ENCODE data around the gene ZNF416.

The ZNF416 gene

GRCh38 chr19:57576661-57577060 lies 2.0 kb downstream of the ZNF416 start:
- H3K4me3 Mint-ChIP-seq: no peak overlapping the region
- H3K27ac Mint-ChIP-seq: no peak overlapping the region
- H3K9me3 Mint-ChIP-seq: peaks cover 28% of the 10 kb centered on the region
- no peaks in the 10 kb centered on the region for H3K27me3 Mint-ChIP-seq
- DNase-seq (ENCODE audit: low spot score in 2 of 2) (no peak), ATAC-seq (ENCODE audit: low read depth) (no peak)
- peaks cover 15% of the 10 kb centered on the region for H3K4me1 Mint-ChIP-seq
- peaks cover 61% of the 10 kb centered on the region for H3K36me3 Mint-ChIP-seq

- no peaks in the 10 kb centered on the region for H3K27me3 Mint-ChIP-seq
- H3K4me1 Mint-ChIP-seq: peaks cover 12% of the 10 kb centered on the region
- H3K27ac Mint-ChIP-seq: no peak overlapping the region
- H3K9me3 Mint-ChIP-seq: peaks cover 30% of the 10 kb centered on the region
- ATAC-seq (ENCODE audit: low read depth) (no peak), DNase-seq (ENCODE audit: low spot score in 2 of 2) (no peak)
- H3K36me3 Mint-ChIP-seq: peaks cover 65% of the 10 kb centered on the region
- H3K4me3 Mint-ChIP-seq: no peak overlapping the region
Measured at GRCh38 chr19:57572415-57572947, 6.2 kb downstream of the ZNF416 start.

GRCh38 chr19:57570707-57571106 lies 8.0 kb downstream of the ZNF416 start:
- Mint-ChIP-seq H3K27me3 (no peaks in the 10 kb centered on the region), H3K4me1 (no peaks in the 10 kb centered on the region), H3K9me3 (peaks cover 22% of the 10 kb centered on the region), H3K27ac (no peak overlapping the region), H3K36me3 (peaks cover 52% of the 10 kb centered on the region), H3K4me3 (no peak overlapping the region)
- DNase-seq (ENCODE audit: low spot score in 2 of 2): no peak
- ATAC-seq (ENCODE audit: low read depth): no peak

GRCh38 chr19:57566396-57567265 lies 12.1 kb downstream of the ZNF416 start:
- Mint-ChIP-seq H3K27ac (no peak overlapping the region), H3K4me1 (no peaks in the 10 kb centered on the region), H3K36me3 (peaks cover 17% of the 10 kb centered on the region), H3K4me3 (no peak overlapping the region), H3K27me3 (no peaks in the 10 kb centered on the region), H3K9me3 (peaks cover 19% of the 10 kb centered on the region)
- no peak for ATAC-seq (ENCODE audit: low read depth)
- no peak for DNase-seq (ENCODE audit: low spot score in 2 of 2)

GRCh38 chr19:57563547-57563946 lies 15.2 kb downstream of the ZNF416 start:
- Mint-ChIP-seq H3K9me3 (peaks cover 13% of the 10 kb centered on the region), H3K27me3 (no peaks in the 10 kb centered on the region), H3K27ac (no peak overlapping the region), H3K36me3 (peaks cover 13% of the 10 kb centered on the region), H3K4me1 (peaks cover 9% of the 10 kb centered on the region), H3K4me3 (no peak overlapping the region)
- ATAC-seq (ENCODE audit: low read depth) (no peak), DNase-seq (ENCODE audit: low spot score in 2 of 2) (no peak)

- DNase-seq (ENCODE audit: low spot score in 2 of 2) (no peak), ATAC-seq (ENCODE audit: low read depth) (no peak)
- Mint-ChIP-seq H3K27me3 (no peaks in the 10 kb centered on the region), H3K9me3 (peaks cover 3% of the 10 kb centered on the region), H3K36me3 (peaks cover 21% of the 10 kb centered on the region), H3K4me3 (peak overlapping the region; percentile 96), H3K27ac (peak overlapping the region; percentile 85), H3K4me1 (peaks cover 22% of the 10 kb centered on the region)
Measured at GRCh38 chr19:57560049-57560491, 18.6 kb downstream of the ZNF416 start.

GRCh38 chr19:57559404-57560025 lies 19.2 kb downstream of the ZNF416 start, which contains the start of gene ZNF550:
TSS of gene ZNF550 (minus strand) at chr19:57559863. CDS start at chr19:57559682, 181 bp downstream.
- Mint-ChIP-seq H3K4me1 (peaks cover 22% of the 10 kb centered on the region), H3K27me3 (no peaks in the 10 kb centered on the region), H3K4me3 (peak within 1 kb of the TSS; percentile 96), H3K9me3 (peaks cover 3% of the 10 kb centered on the region), H3K27ac (peak within 1 kb of the TSS; percentile 85), H3K36me3 (peaks cover 27% of the 10 kb centered on the region)
- peak; percentile 99 for ATAC-seq (ENCODE audit: low read depth)
- DNase-seq (ENCODE audit: low spot score in 2 of 2): peak; percentile 66 to 70

GRCh38 chr19:57559008-57559403 lies 19.7 kb downstream of the ZNF416 start:
- no peaks in the 10 kb centered on the region for H3K27me3 Mint-ChIP-seq
- no peak for DNase-seq (ENCODE audit: low spot score in 2 of 2)
- ATAC-seq (ENCODE audit: low read depth): peak; percentile 24
- peak overlapping the region; percentile 96 for H3K4me3 Mint-ChIP-seq
- peaks cover 3% of the 10 kb centered on the region for H3K9me3 Mint-ChIP-seq
- peaks cover 30% of the 10 kb centered on the region for H3K36me3 Mint-ChIP-seq
- peak overlapping the region; percentile 85 for H3K27ac Mint-ChIP-seq
- H3K4me1 Mint-ChIP-seq: peaks cover 22% of the 10 kb centered on the region

- H3K4me3 Mint-ChIP-seq: peak overlapping the region; percentile 96
- peaks cover 34% of the 10 kb centered on the region for H3K36me3 Mint-ChIP-seq
- H3K9me3 Mint-ChIP-seq: peaks cover 2% of the 10 kb centered on the region
- peaks cover 22% of the 10 kb centered on the region for H3K4me1 Mint-ChIP-seq
- no peaks in the 10 kb centered on the region for H3K27me3 Mint-ChIP-seq
- DNase-seq (ENCODE audit: low spot score in 2 of 2) (no peak), ATAC-seq (ENCODE audit: low read depth) (no peak)
- H3K27ac Mint-ChIP-seq: no peak overlapping the region
Measured at GRCh38 chr19:57558525-57558924, 20.2 kb downstream of the ZNF416 start.

GRCh38 chr19:57557659-57558058 lies 21.1 kb downstream of the ZNF416 start:
- no peak overlapping the region for H3K27ac Mint-ChIP-seq
- peaks cover 22% of the 10 kb centered on the region for H3K4me1 Mint-ChIP-seq
- DNase-seq (ENCODE audit: low spot score in 2 of 2) (no peak), ATAC-seq (ENCODE audit: low read depth) (no peak)
- no peaks in the 10 kb centered on the region for H3K9me3 Mint-ChIP-seq
- peaks cover 40% of the 10 kb centered on the region for H3K36me3 Mint-ChIP-seq
- no peaks in the 10 kb centered on the region for H3K27me3 Mint-ChIP-seq
- H3K4me3 Mint-ChIP-seq: no peak overlapping the region

- ATAC-seq (ENCODE audit: low read depth) (no peak), DNase-seq (ENCODE audit: low spot score in 2 of 2) (no peak)
- Mint-ChIP-seq H3K4me1 (peaks cover 3% of the 10 kb centered on the region), H3K4me3 (no peak overlapping the region), H3K27ac (no peak overlapping the region), H3K36me3 (peaks cover 82% of the 10 kb centered on the region), H3K27me3 (no peaks in the 10 kb centered on the region), H3K9me3 (peaks cover 20% of the 10 kb centered on the region)
Measured at GRCh38 chr19:57552432-57552831, 26.3 kb downstream of the ZNF416 start.

- Mint-ChIP-seq H3K9me3 (peaks cover 25% of the 10 kb centered on the region), H3K27ac (no peak overlapping the region), H3K27me3 (no peaks in the 10 kb centered on the region), H3K36me3 (peaks cover 80% of the 10 kb centered on the region), H3K4me1 (no peaks in the 10 kb centered on the region), H3K4me3 (no peak overlapping the region)
- no peak for DNase-seq (ENCODE audit: low spot score in 2 of 2)
- ATAC-seq (ENCODE audit: low read depth): no peak
Measured at GRCh38 chr19:57546513-57546912, 32.2 kb downstream of the ZNF416 start.

- Mint-ChIP-seq H3K9me3 (peaks cover 32% of the 10 kb centered on the region), H3K36me3 (peaks cover 90% of the 10 kb centered on the region), H3K4me1 (no peaks in the 10 kb centered on the region), H3K27me3 (no peaks in the 10 kb centered on the region), H3K27ac (no peak overlapping the region), H3K4me3 (no peak overlapping the region)
- DNase-seq (ENCODE audit: low spot score in 2 of 2) (no peak), ATAC-seq (ENCODE audit: low read depth) (no peak)
Measured at GRCh38 chr19:57537953-57538547, 40.7 kb downstream of the ZNF416 start.

All from memory B cell (primary cell).